Loucy (cell line): ENCODE results near the gene TASP1.

Experiments used
- H2AFZ ChIP-seq: fragments of 200-600 bp; sonication (generic); 2 replicates; pipeline ENCODE4 v1.6.0; 2016; ENCODE audit warnings: antibody characterized with exemption, mild to moderate bottlenecking, low read length, moderate library complexity
- H3F3A ChIP-seq: fragments of 200-600 bp; 2 replicates; pipeline ENCODE4 v1.6.0; 2016; ENCODE audit warnings: antibody characterized with exemption, low read depth, mild to moderate bottlenecking
- H3K27me3 ChIP-seq: fragments of 200-600 bp; sonication (generic); 2 replicates; pipeline ENCODE4 v1.6.1; 2014; ENCODE audit warnings: low read length, mild to moderate bottlenecking; ENCODE audit not compliant: insufficient read depth, poor library complexity, severe bottlenecking
- H3K36me3 ChIP-seq: fragments of 200-600 bp; sonication (generic); 2 replicates; pipeline ENCODE4 v1.6.1; 2016; ENCODE audit warnings: low read length; ENCODE audit not compliant: insufficient read depth
- H3K4me1 ChIP-seq: fragments of 200-600 bp; sonication (generic); 2 replicates; pipeline ENCODE4 v1.5.1; 2014; ENCODE audit warnings: low read length, mild to moderate bottlenecking; ENCODE audit not compliant: insufficient read depth, poor library complexity, severe bottlenecking
- H3K4me2 ChIP-seq: fragments of 200-600 bp; sonication (generic); 2 replicates; pipeline ENCODE4 v1.6.0; 2014; ENCODE audit warnings: antibody characterized with exemption, low read length, low read depth, mild to moderate bottlenecking; ENCODE audit not compliant: poor library complexity, severe bottlenecking
- H3K4me3 ChIP-seq: fragments of 200-600 bp; sonication (generic); 2 replicates; pipeline ENCODE4 v1.5.1; 2014; ENCODE audit warnings: low read length, mild to moderate bottlenecking, mixed read lengths; ENCODE audit not compliant: poor library complexity, severe bottlenecking
- H3K79me2 ChIP-seq: fragments of 200-600 bp; sonication (generic); 2 replicates; pipeline ENCODE4 v1.6.1; 2014; ENCODE audit warnings: low read length; ENCODE audit not compliant: insufficient read depth
- H3K9ac ChIP-seq: fragments of 200-600 bp; sonication (generic); 2 replicates; pipeline ENCODE4 v1.6.0; 2014; ENCODE audit warnings: mild to moderate bottlenecking, low read depth, low read length, moderate library complexity; ENCODE audit not compliant: poor library complexity, severe bottlenecking
- H3K9me2 ChIP-seq: fragments of 200-600 bp; sonication (generic); replicated peaks from 2 replicates; pipeline ENCODE4 v1.6.1; 2016; ENCODE audit warnings: low read depth, low read length, mixed read lengths
- H3K9me3 ChIP-seq: fragments of 200-600 bp; sonication (generic); 2 replicates; pipeline ENCODE4 v1.6.1; 2014; ENCODE audit warnings: mild to moderate bottlenecking, antibody characterized with exemption, low read length, low read depth; ENCODE audit not compliant: insufficient read depth
- H4K20me1 ChIP-seq: fragments of 200-600 bp; sonication (generic); 2 replicates; pipeline ENCODE4 v1.6.0; 2014; ENCODE audit warnings: antibody characterized with exemption, low read length, mild to moderate bottlenecking; ENCODE audit not compliant: insufficient read depth, poor library complexity, severe bottlenecking
- EZH2phosphoT487 ChIP-seq: fragments of 200-600 bp; IDR thresholded peaks from 2 replicates; pipeline ENCODE4 v1.6.1; 2018; ENCODE audit warnings: antibody characterized with exemption, mild to moderate bottlenecking, moderate library complexity, borderline replicate concordance
- TF ChIP-seq, protein P1 (sequence below): fragments of 200-600 bp; sonication (generic); conservative IDR thresholded peaks from 2 replicates; pipeline ENCODE4 v1.5.1; 2014; ENCODE audit warnings: mild to moderate bottlenecking, antibody characterized with exemption, low read length

The TASP1 gene

DNA sequence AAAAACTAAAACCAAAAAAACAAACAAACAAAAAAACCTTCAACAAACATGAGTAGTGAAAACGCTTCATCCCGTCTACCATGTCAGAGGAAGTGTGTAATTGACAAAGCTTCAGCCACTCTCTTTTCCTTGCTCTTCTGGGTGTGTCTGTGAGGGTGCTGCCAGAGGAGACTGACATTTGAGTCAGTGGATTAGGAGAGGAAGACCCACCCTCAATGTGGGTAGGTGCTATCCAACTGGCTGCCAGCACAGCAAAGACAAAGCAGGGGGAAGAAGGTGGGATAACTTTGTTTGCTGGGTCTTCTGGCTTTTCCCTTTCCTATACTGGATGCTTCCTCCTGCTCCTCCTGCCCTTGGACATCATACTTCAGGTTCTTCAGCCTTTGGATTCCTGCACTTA, 145.6 kb downstream of the TASP1 start:
- Histone ChIP-seq H4K20me1 (no peaks in the 10 kb centered on the region), H3K79me2 (no peaks in the 10 kb centered on the region), H3F3A (no peaks in the 10 kb centered on the region), H3K9me2 (no peaks in the 10 kb centered on the region), H3K4me3 (no peak overlapping the region), H3K9me3 (0 out of 2 replicates have a peak, but pooled peaks cover 4% of the 10 kb centered on the region), H3K4me1 (no peaks in the 10 kb centered on the region), H3K27me3 (no peaks in the 10 kb centered on the region), H3K9ac (no peak overlapping the region), H2AFZ (no peak overlapping the region), H3K36me3 (no peaks in the 10 kb centered on the region), H3K4me2 (no peak overlapping the region)
- TF ChIP-seq, protein P1, sequence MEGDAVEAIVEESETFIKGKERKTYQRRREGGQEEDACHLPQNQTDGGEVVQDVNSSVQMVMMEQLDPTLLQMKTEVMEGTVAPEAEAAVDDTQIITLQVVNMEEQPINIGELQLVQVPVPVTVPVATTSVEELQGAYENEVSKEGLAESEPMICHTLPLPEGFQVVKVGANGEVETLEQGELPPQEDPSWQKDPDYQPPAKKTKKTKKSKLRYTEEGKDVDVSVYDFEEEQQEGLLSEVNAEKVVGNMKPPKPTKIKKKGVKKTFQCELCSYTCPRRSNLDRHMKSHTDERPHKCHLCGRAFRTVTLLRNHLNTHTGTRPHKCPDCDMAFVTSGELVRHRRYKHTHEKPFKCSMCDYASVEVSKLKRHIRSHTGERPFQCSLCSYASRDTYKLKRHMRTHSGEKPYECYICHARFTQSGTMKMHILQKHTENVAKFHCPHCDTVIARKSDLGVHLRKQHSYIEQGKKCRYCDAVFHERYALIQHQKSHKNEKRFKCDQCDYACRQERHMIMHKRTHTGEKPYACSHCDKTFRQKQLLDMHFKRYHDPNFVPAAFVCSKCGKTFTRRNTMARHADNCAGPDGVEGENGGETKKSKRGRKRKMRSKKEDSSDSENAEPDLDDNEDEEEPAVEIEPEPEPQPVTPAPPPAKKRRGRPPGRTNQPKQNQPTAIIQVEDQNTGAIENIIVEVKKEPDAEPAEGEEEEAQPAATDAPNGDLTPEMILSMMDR = no peak
- no peak for TF ChIP-seq EZH2phosphoT487

DNA sequence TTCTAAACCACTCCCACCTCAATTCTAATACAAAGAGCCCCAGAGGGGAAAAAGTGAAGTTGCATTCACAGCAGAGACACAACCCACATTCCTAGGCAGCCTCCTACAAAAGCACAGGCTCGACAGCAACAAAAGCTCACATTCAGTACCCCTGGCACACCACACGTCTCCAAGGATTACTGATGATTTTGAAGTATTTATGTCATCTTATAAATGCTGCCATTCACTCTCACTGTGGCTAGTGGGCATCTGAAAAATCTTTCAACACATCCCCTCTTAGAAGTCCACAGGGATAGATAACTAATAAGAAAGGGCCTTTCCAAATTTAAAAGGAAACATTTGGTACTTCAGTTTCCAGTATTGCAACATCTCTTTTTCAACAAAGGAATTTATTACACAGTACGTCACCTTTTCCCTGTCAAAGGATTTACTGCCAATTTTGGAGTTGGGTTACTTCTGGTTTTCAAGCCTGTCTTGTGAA, 146.7 kb downstream of the TASP1 start:
- Histone ChIP-seq H2AFZ (no peak overlapping the region), H3K9me2 (no peaks in the 10 kb centered on the region), H3K79me2 (no peaks in the 10 kb centered on the region), H3K4me2 (no peak overlapping the region), H3K9ac (no peak overlapping the region), H3K4me3 (no peak overlapping the region), H3F3A (no peaks in the 10 kb centered on the region), H3K4me1 (no peaks in the 10 kb centered on the region), H4K20me1 (no peaks in the 10 kb centered on the region), H3K36me3 (no peaks in the 10 kb centered on the region), H3K9me3 (0 out of 2 replicates have a peak, but pooled peaks cover 1% of the 10 kb centered on the region), H3K27me3 (no peaks in the 10 kb centered on the region)
- TF ChIP-seq, protein P1 = no peak
- TF ChIP-seq EZH2phosphoT487 = no peak

DNA sequence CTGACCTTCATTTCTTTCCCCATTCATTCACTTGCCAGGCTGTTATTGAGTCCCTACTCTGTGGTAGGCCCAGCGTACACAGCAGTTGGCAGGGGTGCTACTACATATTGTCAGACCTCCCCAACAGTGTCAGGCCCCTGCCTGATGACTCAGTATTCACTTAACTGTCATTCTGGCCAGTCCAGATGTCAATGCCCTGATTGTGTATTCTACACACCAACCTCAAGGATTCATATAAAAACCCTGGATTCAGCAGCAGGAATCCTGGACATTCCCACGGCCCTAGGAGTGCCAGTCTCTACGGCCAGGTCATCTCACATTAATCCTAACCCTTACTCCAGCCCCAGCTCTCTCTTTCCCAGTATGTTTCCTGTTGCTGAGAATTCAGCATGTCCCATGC, 151.5 kb downstream of the TASP1 start:
- Histone ChIP-seq H3F3A (no peaks in the 10 kb centered on the region), H4K20me1 (no peaks in the 10 kb centered on the region), H3K4me1 (no peaks in the 10 kb centered on the region), H3K9me2 (no peaks in the 10 kb centered on the region), H3K9ac (no peak overlapping the region), H3K4me3 (no peak overlapping the region), H3K36me3 (peaks cover 11% of the 10 kb centered on the region; the same call in 1 of the 2 replicates), H3K9me3 (no peaks in the 10 kb centered on the region), H2AFZ (no peak overlapping the region), H3K27me3 (no peaks in the 10 kb centered on the region), H3K4me2 (no peak overlapping the region), H3K79me2 (no peaks in the 10 kb centered on the region)
- TF ChIP-seq, protein P1 = no peak
- no peak for TF ChIP-seq EZH2phosphoT487
